K562 (cell line): ENCODE measurements around the gene SLC25A11. TPM values are rescaled to one million over a fixed set of nuclear protein-coding genes. Genes with fewer than 3 reads are reported as not detected.
A peak's percentile ranks its signal among the peaks of the same experiment; 100 is the strongest.

ENCODE experiments used
- ATAC-seq: fragments of 200-7000 bp; cut with Tn5 transposase; 3 replicates; pipeline ENCODE4 v1.9.1; 2020; ENCODE audit warnings: moderate library complexity
- BruUV-seq: library from RNA; stranded (reverse); fragments of 400-500 nt; replicated peaks from 2 replicates; lab custom pipeline; 2021; lab: Mats Ljungman, UMichigan
- CTCF ChIA-PET: fragments of 300-600 bp; formaldehyde crosslinking; extraction: SDS; loops from one replicate; lab custom pipeline; 2021; ENCODE audit warnings: low intra/inter-chr PET ratio; lab: Yijun Ruan, JAX
- POLR2A ChIA-PET: fragments of 300-600, 350-650 bp; sonication (Branson Sonifier 250); formaldehyde crosslinking; extraction: SDS; loops from one replicate; lab custom pipeline; 2021; ENCODE audit warnings: antibody characterized with exemption, inconsistent platforms; lab: Yijun Ruan, JAX
- DNase-seq, 4 experiments: peaks; one replicate each; pipeline versions ENCODE4 v3.0.0 to v3.0.0-alpha.2; 2011 to 2018; ENCODE audit warnings: low spot score in 3 of 4, mixed read lengths in 3 of 4; ENCODE audit errors: extremely low read depth in 1 of 4
- FAIRE-seq: peaks from 2 replicates; lab custom pipeline; 2011; peaks lifted over from hg19 to GRCh38; lab: Jason Lieb, UNC
- H2AFZ ChIP-seq: 2 replicates; pipeline ENCODE4 v1.6.0; 2011; ENCODE audit warnings: low read depth, low read length, control low read depth, inconsistent platforms
- H3K27ac ChIP-seq: fragments of 200-600 bp; 3 replicates; pipeline ENCODE4 v1.8.0; 2011; ENCODE audit warnings: low read depth, mild to moderate bottlenecking, control low read depth, inconsistent platforms, low read length, moderate library complexity, mixed read lengths; ENCODE audit errors: extremely low read depth
- H3K27me3 ChIP-seq, 2 experiments: fragments of 300-600 bp in 1 of 2; 2 replicates in 1 of 2; 3 replicates in 1 of 2; pipeline versions ENCODE4 v1.6.0 to v1.8.0; 2011; ENCODE audit warnings: inconsistent platforms in 2 of 2, low read length in 2 of 2, mild to moderate bottlenecking in 1 of 2, mixed read lengths in 1 of 2, moderate library complexity in 1 of 2; ENCODE audit not compliant: control insufficient read depth in 2 of 2, insufficient read depth in 2 of 2
- H3K36me3 ChIP-seq: fragments of 300-600 bp; 3 replicates; pipeline ENCODE4 v1.8.0; 2011; ENCODE audit warnings: mild to moderate bottlenecking, low read length, inconsistent platforms; ENCODE audit not compliant: control insufficient read depth, insufficient read depth
- H3K4me1 ChIP-seq, 2 experiments: fragments of 200-600 bp in 1 of 2; replicated peaks in 1 of 2; 2 replicates in 1 of 2; 3 replicates in 1 of 2; pipeline versions ENCODE4 v1.5.1 to v1.8.0; 2011; ENCODE audit warnings: inconsistent platforms in 2 of 2, low read length in 2 of 2, mild to moderate bottlenecking in 1 of 2, mixed read lengths in 1 of 2, moderate library complexity in 1 of 2; ENCODE audit not compliant: control insufficient read depth in 2 of 2, insufficient read depth in 2 of 2
- H3K4me2 ChIP-seq: 2 replicates; pipeline ENCODE4 v1.6.1; 2011; ENCODE audit warnings: low read length, control low read depth, inconsistent platforms, mixed read lengths; ENCODE audit not compliant: insufficient read depth
- H3K4me3 ChIP-seq: fragments of 200-600 bp; sonication (generic), shearing (Covaris generic); 2 replicates; pipeline ENCODE4 v1.5.1; 2016; ENCODE audit warnings: control low read depth, inconsistent platforms
- H3K79me2 ChIP-seq: fragments of 200-600 bp; 3 replicates; pipeline ENCODE4 v1.8.0; 2011; ENCODE audit warnings: low read length, inconsistent platforms; ENCODE audit not compliant: control insufficient read depth, insufficient read depth
- H3K9ac ChIP-seq, 2 experiments: 2 replicates each; pipeline versions ENCODE4 v1.6.0 to v1.6.1; 2011; ENCODE audit warnings: low read depth in 2 of 2, low read length in 2 of 2, control low read depth in 1 of 2, inconsistent platforms in 1 of 2, mild to moderate bottlenecking in 1 of 2, mixed read lengths in 1 of 2; ENCODE audit not compliant: insufficient read depth in 1 of 2
- H3K9me1 ChIP-seq: one replicate; pipeline ENCODE4 v1.6.0; 2011; ENCODE audit warnings: inconsistent platforms, mild to moderate bottlenecking, low read length, moderate library complexity; ENCODE audit not compliant: control insufficient read depth, insufficient read depth
- H3K9me3 ChIP-seq: replicated peaks from 2 replicates; pipeline ENCODE4 v1.5.1; 2011; ENCODE audit warnings: low read depth, low read length, inconsistent platforms; ENCODE audit not compliant: control insufficient read depth, insufficient read depth
- H4K20me1 ChIP-seq: replicated peaks from 2 replicates; pipeline ENCODE4 v1.6.1; 2011; ENCODE audit warnings: low read length, inconsistent platforms, mixed read lengths; ENCODE audit not compliant: control insufficient read depth, insufficient read depth
- ARID3B ChIP-seq: fragments of 250-450 bp; sonication (Bioruptor Pico); IDR thresholded peaks from 2 replicates; pipeline ENCODE4 v1.4.0; 2020; ENCODE audit warnings: borderline replicate concordance
- BDP1 ChIP-seq: IDR thresholded peaks from 3 replicates; pipeline ENCODE4 v1.6.1; 2011; ENCODE audit not compliant: insufficient read length, insufficient read depth
- IRF1 ChIP-seq: sonication (generic); formaldehyde crosslinking; IDR thresholded peaks from 2 replicates; pipeline ENCODE4 v1.8.0; 2022; ENCODE audit warnings: missing genetic modification reagents, mild to moderate bottlenecking, borderline replicate concordance
- MXI1 ChIP-seq: IDR thresholded peaks from 2 replicates; pipeline ENCODE4 v1.6.1; 2011; ENCODE audit warnings: low read depth, mild to moderate bottlenecking, improper control_type of control experiment, low read length
- NBN ChIP-seq: fragments of 450-650 bp; IDR thresholded peaks from 2 replicates; pipeline ENCODE4 v1.6.1; 2016; ENCODE audit warnings: low read depth, mild to moderate bottlenecking
- PHB ChIP-seq: fragments of 250-450 bp; sonication (Bioruptor Pico); IDR thresholded peaks from 2 replicates; pipeline ENCODE4 v1.5.0; 2021
- RBFOX2 ChIP-seq: fragments of 200-400 bp; formaldehyde crosslinking; IDR thresholded peaks from 2 replicates; pipeline ENCODE4 v1.6.1; 2017; ENCODE audit warnings: low read depth, mild to moderate bottlenecking, low read length, moderate library complexity
- TAF15 ChIP-seq: fragments of 200-400 bp; formaldehyde crosslinking; IDR thresholded peaks from 2 replicates; pipeline ENCODE4 v1.6.1; 2017; ENCODE audit warnings: mild to moderate bottlenecking, low read depth, low read length, moderate library complexity
- TEAD1 ChIP-seq, 2 experiments: fragments of 450-650 bp in 1 of 2; sonication (generic) in 1 of 2; formaldehyde crosslinking; IDR thresholded peaks; 2 replicates each; pipeline versions ENCODE4 v1.4.0 to v1.8.0; 2020 to 2022; ENCODE audit warnings: mild to moderate bottlenecking in 2 of 2, missing genetic modification reagents in 1 of 2
- TSC22D4 ChIP-seq: fragments of 450-650 bp; IDR thresholded peaks from 2 replicates; pipeline ENCODE4 v1.6.1; 2016; ENCODE audit warnings: missing genetic modification characterization, missing biosample characterization, control low read depth
- ZNF395 ChIP-seq: fragments of 200-800 bp; sonication (Bioruptor generic); IDR thresholded peaks from 2 replicates; pipeline ENCODE4 v1.6.1; 2017; ENCODE audit warnings: missing genetic modification characterization, missing compliant biosample characterization
- ZNF445 ChIP-seq: fragments of 250-450 bp; sonication (Bioruptor Pico); IDR thresholded peaks from 2 replicates; pipeline ENCODE4 v1.4.0; 2020; ENCODE audit warnings: low read depth, mild to moderate bottlenecking, moderate library complexity
- WGBS: fragments of 100-300 bp; shearing (Covaris generic); methylation state at CpG from one replicate; pipeline ENCODE4 v1.1.6; 2016; ENCODE audit warnings: low coverage, mixed read lengths; ENCODE audit not compliant: insufficient coverage; ENCODE audit errors: missing lambda C conversion rate; 5-methylcytosine and 5-hydroxymethylcytosine counted together
- in situ Hi-C: fragments of 300-500 bp; cut with MboI; formaldehyde crosslinking; loops from 4 replicates; pipeline ENCODE4 v1.15.0; 2018; ENCODE audit warnings: inconsistent platforms, mixed read lengths
- intact Hi-C: fragments of 100-400 bp; cut with micrococcal nuclease; formaldehyde crosslinking; loops from 2 replicates; pipeline ENCODE4 v1.14.2; 2022
- polyA plus RNA-seq, 8 experiments: library from polyadenylated mRNA; depleted of rRNA in 4 of 8; stranded (reverse) in 5 of 8; unstranded in 3 of 8; fragments of >200 nt; fragmentation: Nextera tagmentation in 2 of 8; fragmentation: Illumina TruSeq in 1 of 8; extraction: Ambion mirVana in 2 of 8; extraction: Trizol in 1 of 8; gene quantifications; 2 replicates each; pipeline versions ENCODE4 v1.2.1 to v1.2.3, GENCODE V29; 2011 to 2014; ENCODE audit warnings: inconsistent platforms in 1 of 8, missing spikeins in 1 of 8
- total RNA-seq, 7 experiments: library from RNA; depleted of rRNA in 6 of 7; stranded (reverse); fragments of >200 nt in 6 of 7; fragmentation: Illumina TruSeq in 2 of 7; extraction: Trizol in 2 of 7; gene quantifications; 2 replicates each; pipeline versions ENCODE4 v1.2.1 to v1.2.3, GENCODE V29; 2011 to 2021; ENCODE audit warnings: low replicate concordance in 1 of 7

SLC25A11 gene
- total and polyA plus RNA-seq, 9 of the 15 experiments (the other 6 are each of a cell fraction or from before 2014, with no cell fraction given), result 3.1 to 56.7 (median 32.9) TPM

- in situ Hi-C loops, result no loop called here
- CTCF ChIA-PET, result interaction anchor here (0.6 kb wide), 1 partner anchor 271 kb away, joined by 3 read pairs; no protein-coding TSS in a partner anchor
- TF ChIP-seq RBFOX2 (0 out of 2 replicates have a peak, but pooled peaks have one; percentile 25), TEAD1 (CRISPR knock-in tag; IDR thresholded peaks at IDR 0.05) (no peak), BDP1 (no peak), TAF15 (no peak)
- TF ChIP-seq, all 486 proteins: peak for 1
Measured at GRCh38 chr17:4972322-4972721, 32.5 kb upstream of the SLC25A11 start.

GRCh38 chr17:4971826-4972225 is 32.0 kb upstream of the SLC25A11 start:
- Histone ChIP-seq H3K9me3 (no peaks in the 10 kb centered on the region), H3K79me2 (peaks cover 12% of the 10 kb centered on the region; the same call in 2 of the 3 replicates), H3K9me1 (no peaks in the 10 kb centered on the region), H4K20me1 (no peaks in the 10 kb centered on the region), H3K27me3 (no peaks in the 10 kb centered on the region), H3K27ac (no peak overlapping the region), H3K9ac (peak overlapping the region in 1 of 2 experiments; percentile 45; a peak in 1 of 4 replicates), H3K36me3 (peaks cover 69% of the 10 kb centered on the region; the same call in 2 of the 3 replicates), H3K4me1 (peaks cover 17 to 22% of the 10 kb centered on the region in 2 experiments), H3K4me2 (no peak overlapping the region), H2AFZ (no peak overlapping the region), H3K4me3 (no peak overlapping the region)
- POLR2A ChIA-PET, result no interaction called here
- DNase-seq (no peak), FAIRE-seq (no peak), ATAC-seq (no peak)
- CTCF ChIA-PET, result interaction anchor here (0.6 kb wide), 1 partner anchor 271 kb away, joined by 3 read pairs; no protein-coding TSS in a partner anchor
- 100% methylated on average over 3 of the region's 6 CpGs for WGBS
- no TSS peak for BruUV-seq
- intact Hi-C loops (no loop called here), in situ Hi-C loops (no loop called here)
- no peak for TF ChIP-seq TSC22D4 (tag)
- no peak for TF ChIP-seq IRF1 (CRISPR knock-in tag)
- no peak for TF ChIP-seq ZNF395 (CRISPR knock-in tag)
- TF ChIP-seq ZNF445 (CRISPR knock-in tag), result no peak
- TF ChIP-seq PHB, result no peak
- no peak for TF ChIP-seq ARID3B (CRISPR knock-in tag)
- no peak for TF ChIP-seq MXI1
- TF ChIP-seq NBN, result no peak

More at GRCh38 chr17:4972322-4972721, 32.5 kb upstream of the SLC25A11 start:
- peaks cover 17 to 21% of the 10 kb centered on the region in 2 experiments for H3K4me1 ChIP-seq
- no peak overlapping the region for H3K4me3 ChIP-seq
- no peaks in the 10 kb centered on the region for H3K27me3 ChIP-seq
- FAIRE-seq (no peak), DNase-seq (no peak), ATAC-seq (no peak)
- H3K27ac ChIP-seq, result no peak overlapping the region
- H2AFZ ChIP-seq, result no peak overlapping the region
- 84% methylated on average over 9 of the region's 12 CpGs for WGBS
- H3K9me3 ChIP-seq, result no peaks in the 10 kb centered on the region
- H3K4me2 ChIP-seq, result no peak overlapping the region
- H3K36me3 ChIP-seq, result peaks cover 74% of the 10 kb centered on the region; the same call in 2 of the 3 replicates
- peak overlapping the region in 1 of 2 experiments; percentile 45; a peak in 1 of 4 replicates for H3K9ac ChIP-seq
- H3K9me1 ChIP-seq, result no peaks in the 10 kb centered on the region
- no peaks in the 10 kb centered on the region for H4K20me1 ChIP-seq
- TSS peak; percentile 17 for BruUV-seq
- peaks cover 12% of the 10 kb centered on the region; the same call in 2 of the 3 replicates for H3K79me2 ChIP-seq
- intact Hi-C loops, result no loop called here
- POLR2A ChIA-PET, result no interaction called here
